IMR-90 (cell line): ENCODE measurements around the gene SOX6. TPM values are rescaled to one million over a fixed set of nuclear protein-coding genes. Genes with fewer than 3 reads are reported as not detected.

Experiments
- ATAC-seq: fragments of 200-7000 bp; cut with Tn5 transposase; 2 replicates; pipeline ENCODE4 v1.9.1; 2020; ENCODE audit warnings: low read depth, mild to moderate bottlenecking, moderate library complexity
- BruUV-seq: library from RNA; stranded (reverse); fragments of 400-500 nt; replicated peaks from 2 replicates; lab custom pipeline; 2021; lab: Mats Ljungman, UMichigan
- CTCF ChIA-PET: fragments of 300-600 bp; formaldehyde crosslinking; extraction: SDS; loops from one replicate; lab custom pipeline; 2021; ENCODE audit warnings: antibody characterized with exemption; lab: Yijun Ruan, JAX
- POLR2A ChIA-PET: fragments of 300-600 bp; sonication (Branson Sonifier 250); formaldehyde crosslinking; loops from one replicate; lab custom pipeline; 2022; ENCODE audit warnings: antibody characterized with exemption; ENCODE audit not compliant: unreplicated experiment; lab: Charles Lee
- DNase-seq: peaks from one replicate; pipeline ENCODE4 v3.0.0; 2013
- H2AFZ ChIP-seq: replicated peaks from 2 replicates; pipeline ENCODE3; 2013; ENCODE audit warnings: low read length, mild to moderate bottlenecking; ENCODE audit not compliant: poor library complexity
- H2AK5ac ChIP-seq: 2 replicates; pipeline ENCODE4 v1.6.1; 2013; ENCODE audit warnings: low read depth, low read length, inconsistent platforms
- H2AK9ac ChIP-seq: replicated peaks from 2 replicates; pipeline ENCODE3; 2013; ENCODE audit warnings: mild to moderate bottlenecking, low read depth, low read length, moderate library complexity; ENCODE audit not compliant: poor library complexity
- H2BK120ac ChIP-seq: 2 replicates; pipeline ENCODE4 v1.6.1; 2013; ENCODE audit warnings: low read depth, low read length, inconsistent platforms
- H2BK15ac ChIP-seq: 3 replicates; pipeline ENCODE4 v1.6.1; 2013; ENCODE audit warnings: low read depth, low read length, inconsistent platforms
- H2BK20ac ChIP-seq: 2 replicates; pipeline ENCODE4 v1.6.1; 2013; ENCODE audit warnings: low read depth, mild to moderate bottlenecking, inconsistent platforms, low read length, moderate library complexity
- H2BK5ac ChIP-seq: 2 replicates; pipeline ENCODE4 v1.6.1; 2013; ENCODE audit warnings: mild to moderate bottlenecking, low read depth, low read length, inconsistent platforms; ENCODE audit not compliant: poor library complexity, severe bottlenecking
- H3K14ac ChIP-seq: replicated peaks from 2 replicates; pipeline ENCODE4 v1.6.1; 2013; ENCODE audit warnings: low read depth, low read length, inconsistent platforms
- H3K18ac ChIP-seq: 2 replicates; pipeline ENCODE4 v1.6.1; 2013; ENCODE audit warnings: low read depth, low read length, control low read depth
- H3K23ac ChIP-seq: 2 replicates; pipeline ENCODE4 v1.6.1; 2013; ENCODE audit warnings: low read depth, low read length, inconsistent platforms
- H3K27ac ChIP-seq: 2 replicates; pipeline ENCODE4 v1.5.1; 2013; ENCODE audit warnings: mild to moderate bottlenecking, control low read depth, low read length; ENCODE audit not compliant: insufficient read depth
- H3K27me3 ChIP-seq: 2 replicates; pipeline ENCODE4 v1.6.1; 2013; ENCODE audit warnings: low read length; ENCODE audit not compliant: control insufficient read depth, insufficient read depth
- H3K36me3 ChIP-seq: 2 replicates; pipeline ENCODE4 v1.6.1; 2013; ENCODE audit warnings: low read length, mixed read lengths; ENCODE audit not compliant: control insufficient read depth, insufficient read depth
- H3K4ac ChIP-seq: 2 replicates; pipeline ENCODE4 v1.6.1; 2013; ENCODE audit warnings: low read depth, low read length, inconsistent platforms
- H3K4me1 ChIP-seq: 2 replicates; pipeline ENCODE4 v1.6.1; 2013; ENCODE audit warnings: low read length, mixed read lengths; ENCODE audit not compliant: control insufficient read depth, insufficient read depth
- H3K4me2 ChIP-seq: 2 replicates; pipeline ENCODE4 v1.6.1; 2013; ENCODE audit warnings: low read depth, mild to moderate bottlenecking, control low read depth, low read length, moderate library complexity
- H3K4me3 ChIP-seq: 2 replicates; pipeline ENCODE4 v1.5.1; 2013; ENCODE audit warnings: low read depth, mild to moderate bottlenecking, control low read depth, low read length, moderate library complexity; ENCODE audit not compliant: insufficient read depth
- H3K56ac ChIP-seq: 2 replicates; pipeline ENCODE4 v1.6.1; 2013; ENCODE audit warnings: low read length, inconsistent platforms; ENCODE audit not compliant: insufficient read depth; ENCODE audit errors: extremely low read depth
- H3K79me1 ChIP-seq, 2 experiments: 2 replicates each; pipeline ENCODE4 v1.6.1; 2013; ENCODE audit warnings: low read length in 2 of 2, inconsistent platforms in 1 of 2, low read depth in 1 of 2
- H3K9ac ChIP-seq: 2 replicates; pipeline ENCODE4 v1.6.1; 2013; ENCODE audit warnings: low read depth, low read length, control low read depth
- H3K9me1 ChIP-seq: 2 replicates; pipeline ENCODE4 v1.6.1; 2013; ENCODE audit warnings: low read length, inconsistent platforms; ENCODE audit not compliant: insufficient read depth
- H3K9me3 ChIP-seq: 2 replicates; pipeline ENCODE4 v1.6.1; 2013; ENCODE audit warnings: low read length; ENCODE audit not compliant: control insufficient read depth, insufficient read depth
- H4K20me1 ChIP-seq: 2 replicates; pipeline ENCODE4 v1.6.1; 2013; ENCODE audit warnings: low read length, inconsistent platforms; ENCODE audit not compliant: insufficient read depth
- H4K5ac ChIP-seq: 2 replicates; pipeline ENCODE4 v1.6.1; 2013; ENCODE audit warnings: mild to moderate bottlenecking, low read depth, low read length, control low read depth
- H4K8ac ChIP-seq, 2 experiments: 2 replicates each; pipeline ENCODE4 v1.6.1; 2013; ENCODE audit warnings: low read depth in 2 of 2, low read length in 2 of 2, control low read depth in 1 of 2, inconsistent platforms in 1 of 2
- H4K91ac ChIP-seq: 2 replicates; pipeline ENCODE4 v1.6.1; 2013; ENCODE audit warnings: low read depth, low read length, inconsistent platforms; ENCODE audit not compliant: insufficient read depth
- BHLHE40 ChIP-seq: fragments of 150-350 bp; IDR thresholded peaks from 2 replicates; pipeline ENCODE4 v1.6.1; 2016; ENCODE audit warnings: mild to moderate bottlenecking, low read depth, low read length
- CEBPB ChIP-seq: IDR thresholded peaks from 2 replicates; pipeline ENCODE4 v1.6.1; 2012; ENCODE audit warnings: low read depth, low read length, improper control_type of control experiment
- CHD1 ChIP-seq: IDR thresholded peaks from 2 replicates; pipeline ENCODE4 v1.6.1; 2012; ENCODE audit warnings: low read depth, low read length, improper control_type of control experiment
- CTCF ChIP-seq: conservative IDR thresholded peaks from 2 replicates; pipeline ENCODE4 v1.5.1; 2012; ENCODE audit warnings: mild to moderate bottlenecking, low read depth, low read length, improper control_type of control experiment
- ELK1 ChIP-seq: fragments of 150-350 bp; IDR thresholded peaks from 2 replicates; pipeline ENCODE4 v1.6.1; 2016; ENCODE audit warnings: low read depth, mild to moderate bottlenecking, low read length, moderate library complexity, borderline replicate concordance
- FOS ChIP-seq: fragments of 150-350 bp; IDR thresholded peaks from 2 replicates; pipeline ENCODE4 v1.6.1; 2016; ENCODE audit warnings: low read depth, low read length
- MAFK ChIP-seq: IDR thresholded peaks from 2 replicates; pipeline ENCODE4 v1.6.1; 2012; ENCODE audit warnings: low read depth, low read length, improper control_type of control experiment
- MAZ ChIP-seq: IDR thresholded peaks from 2 replicates; pipeline ENCODE4 v1.6.1; 2012; ENCODE audit warnings: low read depth, mild to moderate bottlenecking, low read length, improper control_type of control experiment, moderate library complexity, borderline replicate concordance
- MXI1 ChIP-seq: IDR thresholded peaks from 2 replicates; pipeline ENCODE4 v1.6.1; 2012; ENCODE audit warnings: low read depth, mild to moderate bottlenecking, low read length, moderate library complexity, borderline replicate concordance
- NFE2L2 ChIP-seq: fragments of 150-350 bp; IDR thresholded peaks from 2 replicates; pipeline ENCODE4 v1.6.1; 2016; ENCODE audit warnings: low read depth, mild to moderate bottlenecking, low read length
- POLR2A ChIP-seq: IDR thresholded peaks from 2 replicates; pipeline ENCODE4 v1.6.1; 2012; ENCODE audit warnings: mild to moderate bottlenecking, low read depth, low read length
- RAD21 ChIP-seq: IDR thresholded peaks from 2 replicates; pipeline ENCODE4 v1.6.1; 2012; ENCODE audit warnings: low read length, improper control_type of control experiment
- RCOR1 ChIP-seq: IDR thresholded peaks from 2 replicates; pipeline ENCODE4 v1.6.1; 2012; ENCODE audit warnings: mild to moderate bottlenecking, low read length, improper control_type of control experiment; ENCODE audit not compliant: insufficient replicate concordance
- RFX5 ChIP-seq: IDR thresholded peaks from 2 replicates; pipeline ENCODE4 v1.8.0; 2012; ENCODE audit warnings: low read depth, mild to moderate bottlenecking, low read length, moderate library complexity
- SMC3 ChIP-seq: fragments of 150-350 bp; IDR thresholded peaks from 2 replicates; pipeline ENCODE4 v1.6.1; 2016; ENCODE audit warnings: low read depth, mild to moderate bottlenecking, antibody characterized with exemption, low read length, moderate library complexity
- USF2 ChIP-seq: fragments of 150-350 bp; IDR thresholded peaks from 2 replicates; pipeline ENCODE4 v1.6.1; 2017; ENCODE audit warnings: mild to moderate bottlenecking, antibody characterized with exemption, low read length, low read depth
- WGBS, 2 experiments: methylation state at CpG; one replicate each; pipeline versions ENCODE4 v1.1.5 to v1.1.7; 2013; ENCODE audit warnings: missing lambda C conversion rate in 2 of 2; ENCODE audit not compliant: insufficient read length in 1 of 2; ENCODE audit errors: extremely low coverage in 2 of 2; 5-methylcytosine and 5-hydroxymethylcytosine counted together
- dilution Hi-C: fragments of 300-500 bp; cut with HindIII; formaldehyde crosslinking; loops from one replicate; pipeline ENCODE4 v1.14.3; 2018; ENCODE audit warnings: low sequenced_read_pairs; ENCODE audit not compliant: unreplicated experiment
- in situ Hi-C: fragments of 300-500 bp; cut with MboI; formaldehyde crosslinking; loops from 3 replicates; pipeline ENCODE4 v1.14.3; 2019; ENCODE audit warnings: low sequenced_read_pairs, inconsistent platforms, mixed read lengths
- intact Hi-C: fragments of 100-400 bp; cut with micrococcal nuclease; formaldehyde crosslinking; loops from 2 replicates; pipeline ENCODE4 v1.10.0; 2022
- polyA plus RNA-seq, 3 experiments: library from polyadenylated mRNA; depleted of rRNA; stranded (reverse); fragments of >200 nt; gene quantifications; 2 replicates each; pipeline ENCODE4 v1.2.3, GENCODE V29; 2012; ENCODE audit warnings: low replicate concordance in 1 of 3
- total RNA-seq: library from RNA; depleted of rRNA; stranded (reverse); fragments of >200 nt; gene quantifications from 2 replicates; pipeline ENCODE4 v1.2.3, GENCODE V29; 2012

The SOX6 gene
- total and polyA plus RNA-seq, 2 of the 4 experiments (the other 2 are of a cell fraction), result 1.7 to 7.7 TPM

- dilution Hi-C loops (no loop called here), in situ Hi-C loops (no loop called here), intact Hi-C loops (no loop called here)
- H2AK9ac ChIP-seq, result no peak overlapping the region
- no peak overlapping the region for H4K91ac ChIP-seq
- H2BK120ac ChIP-seq, result no peak overlapping the region
- H4K20me1 ChIP-seq, result no peaks in the 10 kb centered on the region
- no peak overlapping the region for H3K56ac ChIP-seq
- no peak overlapping the region for H3K23ac ChIP-seq
- no peak overlapping the region for H4K5ac ChIP-seq
- no CpG with 5 or more reads among the region's 1 CpG for WGBS, 2 experiments
- no peak overlapping the region for H2BK20ac ChIP-seq
- no peak overlapping the region for H3K4me2 ChIP-seq
- no peak for TF ChIP-seq MAZ
- TF ChIP-seq RFX5, result no peak
- TF ChIP-seq CTCF, result no peak
- TF ChIP-seq SMC3, result no peak
- TF ChIP-seq CEBPB, result no peak
- TF ChIP-seq MAFK, result no peak
- no peak for TF ChIP-seq RAD21
- TF ChIP-seq NFE2L2, result no peak
- TF ChIP-seq FOS, result no peak
- TF ChIP-seq RCOR1, result no peak
- TF ChIP-seq ELK1, result no peak
- TF ChIP-seq POLR2A, result no peak
- TF ChIP-seq USF2, result no peak
- TF ChIP-seq BHLHE40, result no peak
- no peak for TF ChIP-seq CHD1
- TF ChIP-seq MXI1, result no peak
- CTCF ChIA-PET, result interaction anchor here (1.2 kb wide), 1 partner anchor 573 kb away, joined by 3 read pairs; no protein-coding TSS in a partner anchor
- no peak overlapping the region for H3K4ac ChIP-seq
- ATAC-seq, result no peak
- no peak overlapping the region for H4K8ac ChIP-seq
- no peak overlapping the region for H3K18ac ChIP-seq
- H3K4me1 ChIP-seq, result no peaks in the 10 kb centered on the region
- no peak overlapping the region for H3K4me3 ChIP-seq
- no peak for DNase-seq
- no peaks in the 10 kb centered on the region for H3K27me3 ChIP-seq
- H2AFZ ChIP-seq, result no peak overlapping the region
- H2BK15ac ChIP-seq, result no peak overlapping the region
- POLR2A ChIA-PET, result no interaction called here
- H3K9ac ChIP-seq, result no peak overlapping the region
- no peak overlapping the region for H3K27ac ChIP-seq
- no peaks in the 10 kb centered on the region; the same call in 1 of the 2 replicates for H3K9me1 ChIP-seq
- H3K9me3 ChIP-seq, result no peaks in the 10 kb centered on the region
- no peak overlapping the region for H2AK5ac ChIP-seq
- H2BK5ac ChIP-seq, result no peak overlapping the region
- no peaks in the 10 kb centered on the region for H3K79me1 ChIP-seq
- no TSS peak for BruUV-seq
- H3K14ac ChIP-seq, result no peak overlapping the region
- H3K36me3 ChIP-seq, result 0 out of 2 replicates have a peak, but pooled peaks cover 3% of the 10 kb centered on the region
Observed at GRCh38 chr11:16040151-16040550, 316.2 kb downstream of the SOX6 start.
